GM18507 (cell line): ENCODE data around the gene ZNF615.
"Not testable (repeated sequence)": the region's sequence is repeated elsewhere in the genome, so short reads cannot be mapped to it uniquely, and the experiment has no call there.

Source experiments
- DNase-seq: peaks from one replicate; pipeline ENCODE4 v3.0.0; 2011; ENCODE audit warnings: low read depth; ENCODE audit not compliant: insufficient read length; ENCODE audit errors: extremely low spot score
- FAIRE-seq: peaks from 2 replicates; lab custom pipeline; 2011; peaks lifted over from hg19 to GRCh38; lab: Jason Lieb, UNC

ZNF615 gene

GRCh38 chr19:51983361-51983760, 24.6 kb downstream of the ZNF615 start:
- no peak for FAIRE-seq
- no peak for DNase-seq

GRCh38 chr19:51980926-51981325, 27.1 kb downstream of the ZNF615 start:
- FAIRE-seq, DNase-seq: not testable (repeated sequence)

- DNase-seq (no peak), FAIRE-seq (no peak)
Observed at GRCh38 chr19:51980116-51980736, 27.8 kb downstream of the ZNF615 start.

GRCh38 chr19:51978882-51979281, 29.1 kb downstream of the ZNF615 start:
- no peak for FAIRE-seq
- DNase-seq = no peak

- DNase-seq = no peak
- FAIRE-seq = no peak
Observed at GRCh38 chr19:51977346-51977745, 30.7 kb downstream of the ZNF615 start.

- FAIRE-seq = no peak
Observed at GRCh38 chr19:51976852-51977251, 31.2 kb downstream of the ZNF615 start.

GRCh38 chr19:51975787-51976186, 32.2 kb downstream of the ZNF615 start:
- not testable (repeated sequence) for FAIRE-seq, DNase-seq

More at GRCh38 chr19:51976852-51977251, 31.2 kb downstream of the ZNF615 start:
- no peak for DNase-seq

GRCh38 chr19:51971624-51972023, 36.4 kb downstream of the ZNF615 start:
- no peak for DNase-seq

GRCh38 chr19:51970718-51971117, 37.3 kb downstream of the ZNF615 start:
- DNase-seq = no peak
- FAIRE-seq = no peak

More at GRCh38 chr19:51971624-51972023, 36.4 kb downstream of the ZNF615 start:
- no peak for FAIRE-seq

GRCh38 chr19:51965583-51965982, 42.4 kb downstream of the ZNF615 start:
- FAIRE-seq (no peak), DNase-seq (no peak)

- not testable (repeated sequence) for FAIRE-seq, DNase-seq
Observed at GRCh38 chr19:51960621-51961233, 47.3 kb downstream of the ZNF615 start.

GRCh38 chr19:51959791-51960190, 48.2 kb downstream of the ZNF615 start:
- FAIRE-seq = no peak
- DNase-seq = no peak

- DNase-seq, FAIRE-seq: not testable (repeated sequence)
Observed at GRCh38 chr19:51957846-51958245, 50.2 kb downstream of the ZNF615 start.

GRCh38 chr19:51948975-51949374, 59.0 kb downstream of the ZNF615 start:
- DNase-seq = no peak
- FAIRE-seq = no peak

- DNase-seq = no peak
- no peak for FAIRE-seq
Observed at GRCh38 chr19:51946602-51947001, 61.4 kb downstream of the ZNF615 start.

- no peak for DNase-seq
- no peak for FAIRE-seq
Observed at GRCh38 chr19:51944798-51945552, 63.0 kb downstream of the ZNF615 start.
